HG02852 (cell line): ENCODE measurements around the gene KIAA0513.
"Not testable (repeated sequence)": the region's sequence is repeated elsewhere in the genome, so short reads cannot be mapped to it uniquely, and the experiment has no call there.

Source experiments
- ATAC-seq: cut with Tn5 transposase; IDR thresholded peaks from one replicate; pipeline ENCODE4 v1.9.1; 2021; ENCODE audit warnings: mild to moderate bottlenecking, moderate library complexity; ENCODE audit not compliant: unreplicated experiment

The KIAA0513 gene

GRCh38 chr16:85103114-85104079 is 75.8 kb downstream of the KIAA0513 start:
- ATAC-seq, result no peak

DNA sequence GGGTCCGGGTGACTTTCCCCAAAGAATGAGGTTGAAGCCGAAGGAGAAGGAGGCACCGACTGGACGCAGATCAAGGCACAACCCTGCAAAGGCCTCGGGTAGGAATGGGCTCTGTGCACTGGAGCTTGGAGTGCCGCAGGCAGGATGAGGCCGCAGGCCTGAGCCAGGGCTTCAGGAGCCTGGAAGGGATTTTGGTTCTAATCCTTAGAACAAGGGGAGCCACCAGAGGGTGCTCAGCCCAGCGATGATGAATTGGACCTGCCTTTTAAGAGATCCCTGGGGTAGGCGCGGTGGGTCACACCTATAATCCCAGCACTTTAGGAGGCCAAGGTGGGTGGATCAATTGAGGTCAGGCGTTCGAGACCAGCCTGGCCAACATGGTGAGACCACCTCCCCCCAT is 76.6 kb downstream of the KIAA0513 start:
- no peak for ATAC-seq

DNA sequence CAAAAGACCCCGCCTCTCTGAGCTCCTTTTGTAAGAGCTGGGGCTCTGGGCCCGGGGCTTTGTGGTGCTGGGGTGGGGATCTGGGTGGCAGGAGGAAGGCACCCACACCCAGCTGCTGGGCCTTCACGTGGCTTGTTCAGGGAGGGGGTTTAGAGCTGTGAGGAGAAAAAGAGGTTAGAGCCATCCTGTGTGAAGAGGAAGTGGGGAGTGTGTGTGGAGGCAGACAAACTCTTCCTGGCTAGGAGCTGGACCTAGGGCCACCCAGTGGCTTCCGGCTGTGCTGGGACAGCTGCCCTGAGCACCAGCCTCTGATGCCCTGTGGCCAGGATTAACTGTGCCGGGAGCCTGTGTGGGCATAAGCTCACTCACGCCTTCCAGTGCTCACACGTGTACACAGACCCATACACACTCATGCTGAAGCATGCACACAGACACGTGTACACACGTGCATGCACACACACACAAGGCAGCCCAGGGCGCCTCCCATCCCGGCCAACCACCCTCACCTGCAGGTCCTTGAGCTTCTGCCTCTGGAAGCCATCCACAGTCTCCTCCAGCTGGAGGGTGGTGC is 77.3 kb downstream of the KIAA0513 start:
- no peak for ATAC-seq

GRCh38 chr16:85105475-85105874 is 77.9 kb downstream of the KIAA0513 start:
- no peak for ATAC-seq

DNA sequence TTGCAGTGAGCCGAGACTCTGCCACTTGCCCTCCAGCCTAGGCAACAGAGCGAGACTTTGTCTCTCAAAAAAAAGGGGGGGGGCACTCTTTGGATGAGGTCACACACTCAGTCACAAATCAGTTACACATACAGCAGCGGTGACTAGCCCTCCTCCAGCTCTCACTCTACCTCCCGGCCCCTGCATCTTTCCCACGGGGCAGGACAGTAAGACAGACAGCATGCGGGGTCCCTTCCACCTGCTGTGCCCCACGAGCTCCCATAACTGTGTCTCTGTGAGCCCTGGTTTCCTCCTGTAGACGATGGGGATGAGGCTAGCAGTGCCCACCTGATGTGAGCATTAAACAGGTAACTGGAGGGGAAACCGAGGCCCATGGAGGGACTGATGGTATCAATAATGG is 79.5 kb downstream of the KIAA0513 start:
- ATAC-seq, result no peak

- no peak for ATAC-seq
Observed at GRCh38 chr16:85107532-85107931, 79.9 kb downstream of the KIAA0513 start.

GRCh38 chr16:85110105-85110504 is 82.5 kb downstream of the KIAA0513 start:
- no peak for ATAC-seq

DNA sequence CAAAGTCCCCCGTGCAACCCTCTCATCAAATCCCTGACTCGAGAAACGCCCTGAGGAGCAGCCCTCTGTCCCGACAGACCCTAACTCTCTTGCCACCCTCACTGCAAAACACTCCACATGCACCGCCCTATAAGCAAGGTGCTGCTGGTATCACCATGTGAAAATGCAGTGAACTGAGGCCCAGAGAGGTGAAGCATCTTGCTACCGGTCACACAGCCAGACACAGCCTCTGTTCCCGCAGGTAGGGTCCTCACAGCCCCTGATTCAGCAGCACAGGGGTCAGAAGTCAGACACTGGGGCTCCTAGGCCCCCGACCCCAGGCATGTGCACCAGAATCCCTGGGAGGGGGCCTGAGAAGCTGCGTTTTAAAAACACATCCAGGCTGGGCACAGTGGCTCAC is 83.6 kb downstream of the KIAA0513 start:
- no peak for ATAC-seq

DNA sequence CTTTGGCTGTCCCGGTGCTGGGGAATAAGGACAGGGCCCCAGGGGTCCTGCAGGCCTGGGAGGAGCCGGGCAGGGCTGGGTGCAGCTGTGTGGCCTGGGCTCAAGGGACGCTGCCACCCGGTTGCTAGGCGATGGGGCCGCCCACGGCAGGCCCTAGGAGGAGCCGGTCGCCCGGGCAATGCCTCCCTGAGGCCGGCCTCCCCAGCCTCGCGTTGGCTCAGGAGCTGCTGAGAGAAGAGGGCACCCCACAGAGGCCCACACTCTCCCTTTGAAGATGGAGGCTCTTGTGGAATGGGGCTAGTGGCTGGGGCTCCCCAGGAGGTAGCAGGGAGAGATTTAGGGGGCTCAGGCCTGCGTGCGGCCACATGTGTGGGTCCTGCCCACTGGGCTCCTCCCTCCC is 84.8 kb downstream of the KIAA0513 start, which contains the start of gene CIBAR2:
TSS of gene CIBAR2 (minus strand) at position 109 of the 400 bp plus-strand sequence. CDS start 120 bp downstream, outside the sequence.
- ATAC-seq, result no peak

DNA sequence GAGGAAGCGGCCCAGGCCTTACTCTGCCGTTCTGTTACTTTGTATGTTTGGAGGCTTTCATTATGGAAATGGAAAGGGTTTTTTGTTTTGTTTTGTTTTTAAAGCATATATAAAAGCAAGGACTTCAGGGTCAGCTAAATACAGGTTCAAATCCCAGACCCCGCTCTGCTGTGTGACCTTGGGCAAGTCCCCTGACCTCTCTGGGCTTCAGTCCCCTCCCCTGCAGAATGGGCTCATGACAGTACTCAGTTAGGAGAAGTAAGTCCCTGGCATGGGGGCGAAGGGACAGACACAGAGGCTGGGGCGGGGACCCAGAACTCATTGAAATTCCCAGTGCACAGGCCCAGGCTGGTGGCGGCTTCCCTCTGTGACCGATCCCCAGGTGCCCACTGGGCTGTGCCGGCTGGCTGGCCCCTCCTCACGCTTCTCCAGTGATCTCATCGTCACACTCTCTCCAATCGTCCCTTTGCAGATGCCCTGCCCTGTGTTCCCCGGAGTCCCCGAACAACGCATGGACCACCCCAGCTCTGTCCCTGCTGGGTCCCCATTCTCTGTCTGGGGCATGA is 85.7 kb downstream of the KIAA0513 start:
- no peak for ATAC-seq

DNA sequence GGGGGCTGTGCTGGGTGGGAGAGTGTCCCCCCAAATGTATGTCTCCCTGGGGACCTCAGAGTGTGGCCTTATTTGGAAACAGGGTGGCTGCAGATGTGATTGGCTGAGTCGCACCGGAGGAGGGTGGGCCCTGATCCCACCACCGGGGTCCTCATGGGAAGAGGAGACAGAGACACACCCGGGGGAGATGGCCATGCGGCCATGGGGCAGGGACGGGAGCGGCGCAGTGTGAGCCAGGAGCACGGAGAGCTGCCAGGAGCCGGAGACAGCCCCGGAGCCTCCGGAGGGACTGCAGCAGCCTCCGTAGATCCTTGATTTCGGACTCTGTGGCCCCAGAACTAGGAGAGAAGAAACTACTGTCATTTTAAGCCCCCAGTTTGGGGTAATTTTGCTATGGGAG is 86.3 kb downstream of the KIAA0513 start:
- ATAC-seq, result no peak

DNA sequence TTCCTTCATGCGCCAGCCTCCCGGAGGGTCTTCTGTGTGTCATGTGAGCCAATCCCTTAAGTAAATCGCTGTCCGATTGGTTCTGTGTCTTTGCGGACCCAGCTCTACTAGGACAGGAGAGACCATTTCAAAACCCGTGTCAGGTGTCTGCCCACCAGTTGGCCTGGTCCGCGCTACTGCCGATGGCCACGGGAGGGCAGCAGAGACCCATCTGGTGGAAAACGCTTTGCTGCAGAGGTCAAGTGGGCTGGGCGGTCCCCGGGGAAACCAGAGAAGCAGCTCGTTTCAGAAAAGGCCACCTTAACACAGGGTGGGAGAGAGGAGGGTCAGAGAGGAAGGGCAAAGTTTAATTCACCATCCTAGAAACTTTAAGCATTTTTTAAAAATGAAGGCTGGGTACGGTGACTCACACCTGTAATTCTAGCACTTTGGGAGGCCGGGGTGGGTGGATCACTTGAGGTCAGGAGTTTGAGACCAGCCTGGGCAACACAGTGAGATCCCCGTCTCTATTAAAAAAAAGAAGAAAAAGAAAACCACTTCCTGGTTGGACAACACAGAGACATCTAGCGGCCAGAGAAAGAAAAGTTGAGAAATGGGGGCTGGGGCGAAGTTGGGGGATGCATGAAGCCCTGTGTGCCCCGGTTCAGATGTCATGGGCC is 87.4 kb downstream of the KIAA0513 start:
- ATAC-seq, result peak; percentile 64

DNA sequence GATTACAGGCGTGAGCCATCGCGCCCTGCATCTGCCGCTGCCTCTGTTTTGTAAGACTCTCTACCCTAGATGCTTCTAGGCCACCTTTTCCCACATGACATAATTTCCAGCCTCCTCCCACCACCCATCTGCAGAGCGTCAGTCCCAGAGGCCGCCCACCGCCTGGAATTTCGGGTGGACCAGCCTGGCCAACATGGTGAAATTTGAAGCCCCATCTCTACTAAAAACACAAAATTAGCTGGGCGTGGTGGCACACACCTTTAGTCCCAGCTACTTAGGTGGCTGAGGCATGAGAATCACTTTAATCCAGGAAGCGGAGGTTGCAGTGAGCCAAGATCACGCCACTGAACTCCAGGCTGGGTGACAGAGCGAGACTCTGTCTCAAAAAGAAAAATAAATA is 89.8 kb downstream of the KIAA0513 start:
- ATAC-seq, result no peak

- no peak for ATAC-seq
Observed at GRCh38 chr16:85120006-85120340, 92.4 kb downstream of the KIAA0513 start.

GRCh38 chr16:85123441-85123840 is 95.8 kb downstream of the KIAA0513 start:
- not testable (repeated sequence) for ATAC-seq

DNA sequence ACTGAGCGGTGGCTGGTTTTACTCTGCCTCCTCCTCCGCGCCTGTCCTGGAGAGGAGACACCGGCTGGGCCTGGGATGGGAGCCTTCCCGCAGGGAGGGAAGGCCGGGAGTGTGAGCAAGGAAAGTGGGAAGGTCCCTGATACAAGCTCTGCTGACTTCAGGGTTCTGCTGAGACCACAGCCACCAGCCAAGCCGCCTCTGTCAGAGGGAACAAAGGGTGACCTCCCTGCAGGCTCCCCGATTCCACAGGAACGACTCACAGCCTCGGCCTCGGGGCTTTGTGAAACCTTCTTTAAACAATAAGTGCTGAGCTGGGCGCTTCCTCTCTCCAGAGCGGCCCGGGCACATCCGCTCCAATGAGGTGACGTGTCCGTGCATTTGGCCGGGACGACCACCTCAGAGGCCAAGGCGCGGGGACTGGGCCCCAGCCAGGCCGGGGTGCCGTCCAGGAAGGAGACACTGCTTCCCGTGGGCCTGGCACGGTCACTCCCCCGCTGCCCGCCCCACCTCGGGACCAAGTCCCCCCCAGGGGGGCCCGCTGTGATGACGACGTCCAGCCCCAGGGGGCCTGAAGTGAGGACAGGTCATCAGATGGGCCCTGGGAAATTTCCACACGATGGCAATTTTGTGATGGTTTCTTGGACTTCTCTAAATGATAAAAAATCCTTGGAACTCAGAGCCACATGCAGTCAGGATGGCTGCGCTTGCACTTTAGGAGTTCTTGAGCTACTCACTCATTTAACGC is 96.5 kb downstream of the KIAA0513 start:
- ATAC-seq, result no peak

- no peak for ATAC-seq
Observed at GRCh38 chr16:85124636-85125346, 97.2 kb downstream of the KIAA0513 start.

DNA sequence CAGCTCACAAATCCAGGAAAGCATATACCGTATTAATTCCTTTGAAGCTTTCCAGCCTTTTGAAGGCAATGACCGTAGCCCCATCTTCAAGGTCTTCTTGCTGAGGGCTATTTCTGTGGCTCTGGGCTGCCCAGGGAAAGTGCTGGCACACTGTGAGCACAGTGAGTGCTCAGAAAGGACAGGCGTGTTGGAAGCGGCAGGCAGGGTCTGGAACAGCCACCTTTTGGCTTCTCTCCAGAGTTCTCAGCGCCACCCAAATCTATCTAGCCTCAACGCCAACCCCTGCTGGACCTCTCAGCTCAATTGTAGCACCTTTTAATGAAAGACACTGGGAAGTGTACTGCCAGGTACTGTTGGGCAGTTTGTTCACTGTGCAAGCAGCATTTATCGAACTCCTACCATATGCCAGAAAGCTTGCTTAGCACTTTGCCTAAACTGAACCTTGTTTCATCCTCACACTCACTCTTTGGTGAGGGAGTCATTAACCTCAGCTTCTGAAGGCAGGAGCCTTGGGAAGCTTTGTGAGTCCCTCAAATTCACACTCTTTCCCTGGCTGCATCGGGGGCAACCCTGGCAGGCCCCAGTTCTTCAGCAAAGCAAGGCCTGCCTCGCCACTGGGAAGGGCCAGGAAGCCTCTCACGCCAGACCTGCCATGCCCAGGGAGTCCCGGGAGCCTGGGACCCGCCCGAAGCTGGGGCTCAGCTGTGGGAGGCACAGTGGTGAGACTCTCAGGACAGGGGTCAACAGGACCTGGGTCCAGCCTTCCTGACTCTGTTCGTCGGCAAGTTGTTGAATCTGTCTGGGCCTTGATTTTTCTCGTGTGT is 98.2 kb downstream of the KIAA0513 start:
- ATAC-seq, result no peak

DNA sequence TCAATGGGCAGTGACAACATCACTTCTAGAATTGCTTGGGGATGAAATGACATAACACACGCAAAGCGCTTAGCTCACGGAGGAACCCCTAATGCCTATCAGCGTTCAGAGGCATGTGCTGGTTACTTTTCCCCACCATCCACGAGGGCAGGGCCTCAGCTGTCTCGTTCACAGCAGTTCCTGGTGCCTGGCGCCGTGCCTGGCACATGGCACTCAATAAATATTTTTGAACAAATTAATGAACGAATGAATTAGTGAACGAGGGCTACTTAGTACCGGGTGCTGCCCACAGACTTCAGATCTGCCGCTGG is 98.8 kb downstream of the KIAA0513 start:
- ATAC-seq, result no peak
